Large intestine (tissue), 3 donors: ENCODE results near the gene LRP10. TPM values are rescaled to one million over a fixed set of nuclear protein-coding genes. Genes with fewer than 3 reads are reported as not detected.

ENCODE experiments used
- DNase-seq, 2 donors: peaks; one replicate each; pipeline versions ENCODE4 v3.0.0 to v3.0.0-alpha.2; 2013
- H3K27ac ChIP-seq: one replicate; pipeline ENCODE4 v1.5.1; 2013; ENCODE audit warnings: low read length
- H3K27me3 ChIP-seq: 2 replicates; pipeline ENCODE4 v1.6.1; 2013; ENCODE audit warnings: low read length; ENCODE audit not compliant: control insufficient read depth, insufficient read depth
- H3K36me3 ChIP-seq: 2 replicates; pipeline ENCODE4 v1.6.1; 2013; ENCODE audit warnings: low read length; ENCODE audit not compliant: control insufficient read depth, insufficient read depth
- H3K4me1 ChIP-seq: one replicate; pipeline ENCODE4 v1.6.1; 2013; ENCODE audit warnings: low read length; ENCODE audit not compliant: control insufficient read depth, insufficient read depth
- H3K4me3 ChIP-seq: one replicate; pipeline ENCODE4 v1.5.1; 2013; ENCODE audit warnings: low read length
- H3K9me3 ChIP-seq: one replicate; pipeline ENCODE4 v1.6.1; 2013; ENCODE audit warnings: mild to moderate bottlenecking, low read depth, low read length, moderate library complexity; ENCODE audit not compliant: control insufficient read depth
- WGBS: methylation state at CpG from one replicate; pipeline ENCODE4 v1.1.5; 2013; ENCODE audit warnings: low lambda C conversion rate; ENCODE audit not compliant: insufficient coverage; 5-methylcytosine and 5-hydroxymethylcytosine counted together
- polyA plus RNA-seq: library from polyadenylated mRNA; unstranded; fragments of 120-200 nt; gene quantifications from one replicate; pipeline ENCODE4 v1.2.1, GENCODE V29; 2013

Gene LRP10
- polyA plus RNA-seq, 1 donor, result 92.8 TPM

DNA sequence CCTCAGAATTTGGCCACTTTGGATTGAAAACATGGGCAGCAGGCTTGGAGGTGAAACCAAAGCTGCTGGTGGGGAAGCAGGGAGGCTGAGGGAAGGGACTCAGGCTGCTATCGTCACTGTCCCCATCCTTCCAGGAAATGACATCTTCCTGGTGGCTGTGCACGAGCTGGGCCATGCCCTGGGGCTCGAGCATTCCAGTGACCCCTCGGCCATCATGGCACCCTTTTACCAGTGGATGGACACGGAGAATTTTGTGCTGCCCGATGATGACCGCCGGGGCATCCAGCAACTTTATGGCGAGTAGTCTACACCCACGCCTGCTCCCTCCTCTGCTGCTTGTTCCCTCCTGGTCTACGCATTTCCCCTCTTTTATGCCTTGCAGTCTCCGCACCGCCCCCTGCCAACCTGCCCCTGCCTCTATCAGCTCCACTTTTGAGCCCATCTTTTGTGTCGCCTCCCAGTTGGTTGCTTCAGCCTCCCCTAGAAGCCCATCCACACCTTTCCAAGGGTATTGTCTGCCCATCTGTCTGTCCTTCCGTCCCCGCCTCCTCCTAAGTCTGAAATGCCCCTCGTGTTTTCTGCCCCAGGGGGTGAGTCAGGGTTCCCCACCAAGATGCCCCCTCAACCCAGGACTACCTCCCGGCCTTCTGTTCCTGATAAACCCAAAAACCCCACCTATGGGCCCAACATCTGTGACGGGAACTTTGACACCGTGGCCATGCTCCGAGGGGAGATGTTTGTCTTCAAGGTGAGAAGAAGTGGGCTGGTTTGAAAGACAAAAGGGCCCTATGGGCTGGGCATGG is 28.2 kb upstream of the LRP10 start:
- Histone ChIP-seq H3K36me3 (peaks cover 70% of the 10 kb centered on the region), H3K27me3 (no peaks in the 10 kb centered on the region), H3K4me3 (no peak overlapping the region), H3K9me3 (no peaks in the 10 kb centered on the region), H3K4me1 (peaks cover 18% of the 10 kb centered on the region), H3K27ac (no peak overlapping the region)
- DNase-seq, result no peak
- no CpG with 5 or more reads among the region's 21 CpGs for WGBS

- Histone ChIP-seq H3K4me1 (peaks cover 12% of the 10 kb centered on the region), H3K27ac (no peak overlapping the region), H3K36me3 (peaks cover 65% of the 10 kb centered on the region)
Observed at GRCh38 chr14:22844221-22845102, 27.1 kb upstream of the LRP10 start.

GRCh38 chr14:22845103-22845394 is 26.5 kb upstream of the LRP10 start:
- DNase-seq, result no peak
- Histone ChIP-seq H3K9me3 (no peaks in the 10 kb centered on the region), H3K36me3 (peaks cover 64% of the 10 kb centered on the region), H3K4me1 (peaks cover 13% of the 10 kb centered on the region), H3K27ac (no peak overlapping the region), H3K4me3 (no peak overlapping the region), H3K27me3 (no peaks in the 10 kb centered on the region)
- WGBS, result 80% methylated on average over 1 of the region's 9 CpGs

More at GRCh38 chr14:22844221-22845102, 27.1 kb upstream of the LRP10 start:
- no peaks in the 10 kb centered on the region for H3K9me3 ChIP-seq
- DNase-seq, result no peak
- no CpG with 5 or more reads among the region's 22 CpGs for WGBS
- H3K4me3 ChIP-seq, result no peak overlapping the region
- H3K27me3 ChIP-seq, result no peaks in the 10 kb centered on the region

DNA sequence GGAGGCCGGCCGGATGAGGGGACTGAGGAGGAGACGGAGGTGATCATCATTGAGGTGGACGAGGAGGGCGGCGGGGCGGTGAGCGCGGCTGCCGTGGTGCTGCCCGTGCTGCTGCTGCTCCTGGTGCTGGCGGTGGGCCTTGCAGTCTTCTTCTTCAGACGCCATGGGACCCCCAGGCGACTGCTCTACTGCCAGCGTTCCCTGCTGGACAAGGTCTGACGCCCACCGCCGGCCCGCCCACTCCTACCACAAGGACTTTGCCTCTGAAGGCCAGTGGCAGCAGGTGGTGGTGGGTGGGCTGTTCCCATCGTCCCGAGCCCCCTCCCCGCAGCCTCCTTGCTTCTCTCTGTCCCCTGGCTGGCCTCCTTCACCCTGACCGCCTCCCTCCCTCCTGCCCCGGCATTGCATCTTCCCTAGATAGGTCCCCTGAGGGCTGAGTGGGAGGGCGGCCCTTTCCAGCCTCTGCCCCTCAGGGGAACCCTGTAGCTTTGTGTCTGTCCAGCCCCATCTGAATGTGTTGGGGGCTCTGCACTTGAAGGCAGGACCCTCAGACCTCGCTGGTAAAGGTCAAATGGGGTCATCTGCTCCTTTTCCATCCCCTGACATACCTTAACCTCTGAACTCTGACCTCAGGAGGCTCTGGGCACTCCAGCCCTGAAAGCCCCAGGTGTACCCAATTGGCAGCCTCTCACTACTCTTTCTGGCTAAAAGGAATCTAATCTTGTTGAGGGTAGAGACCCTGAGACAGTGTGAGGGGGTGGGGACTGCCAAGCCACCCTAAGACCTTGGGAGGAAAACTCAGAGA is 25.5 kb upstream of the LRP10 start:
- no peak overlapping the region for H3K4me3 ChIP-seq
- H3K36me3 ChIP-seq, result peaks cover 59% of the 10 kb centered on the region
- no peak for DNase-seq
- H3K9me3 ChIP-seq, result no peaks in the 10 kb centered on the region
- H3K27me3 ChIP-seq, result no peaks in the 10 kb centered on the region
- peaks cover 19% of the 10 kb centered on the region for H3K4me1 ChIP-seq
- no peak overlapping the region for H3K27ac ChIP-seq
- no CpG with 5 or more reads among the region's 26 CpGs for WGBS

- DNase-seq, result no peak
- Histone ChIP-seq H3K4me1 (peaks cover 27% of the 10 kb centered on the region), H3K27me3 (no peaks in the 10 kb centered on the region), H3K9me3 (no peaks in the 10 kb centered on the region), H3K4me3 (no peak overlapping the region), H3K36me3 (peaks cover 51% of the 10 kb centered on the region), H3K27ac (no peak overlapping the region)
- WGBS, result no CpG with 5 or more reads among the region's 11 CpGs
Observed at GRCh38 chr14:22846811-22847307, 24.7 kb upstream of the LRP10 start.

DNA sequence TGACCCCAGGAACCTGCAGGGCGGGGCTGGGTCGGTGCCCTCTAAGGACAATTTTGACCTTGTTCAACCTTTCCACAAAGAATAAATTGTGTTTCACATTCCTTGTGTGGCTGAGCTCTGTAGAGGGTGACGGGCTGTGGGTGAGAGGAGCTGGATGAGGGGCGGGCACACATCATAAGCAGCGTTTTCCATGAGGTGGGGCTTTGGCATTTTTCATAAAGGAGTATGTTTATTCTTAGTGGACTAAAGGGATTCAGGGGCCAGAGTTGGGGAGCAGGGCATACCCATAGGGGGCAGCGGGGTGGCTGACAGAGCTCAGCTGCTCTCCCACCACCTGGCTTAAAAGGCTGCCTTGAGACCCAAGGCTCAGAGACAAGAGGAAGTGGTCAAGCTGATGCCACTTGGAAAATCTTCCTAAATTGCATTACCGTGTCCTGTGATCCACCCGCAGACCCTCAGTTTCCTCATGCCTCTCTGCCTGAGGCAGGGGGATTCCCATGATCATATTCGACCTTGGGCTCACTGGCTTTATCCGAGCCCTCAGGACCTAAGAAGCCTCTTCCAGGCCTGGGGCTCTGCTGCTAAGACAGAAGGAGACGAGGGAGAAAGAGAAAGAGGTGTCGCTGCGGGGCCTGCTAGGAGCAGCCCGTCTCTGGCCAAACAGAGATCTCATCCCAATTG is 23.7 kb upstream of the LRP10 start:
- Histone ChIP-seq H3K4me3 (no peak overlapping the region), H3K27me3 (no peaks in the 10 kb centered on the region), H3K4me1 (peaks cover 36% of the 10 kb centered on the region), H3K36me3 (peaks cover 41% of the 10 kb centered on the region), H3K9me3 (no peaks in the 10 kb centered on the region), H3K27ac (peak overlapping the region; percentile 50)
- DNase-seq, result no peak
- no CpG with 5 or more reads among the region's 14 CpGs for WGBS

DNA sequence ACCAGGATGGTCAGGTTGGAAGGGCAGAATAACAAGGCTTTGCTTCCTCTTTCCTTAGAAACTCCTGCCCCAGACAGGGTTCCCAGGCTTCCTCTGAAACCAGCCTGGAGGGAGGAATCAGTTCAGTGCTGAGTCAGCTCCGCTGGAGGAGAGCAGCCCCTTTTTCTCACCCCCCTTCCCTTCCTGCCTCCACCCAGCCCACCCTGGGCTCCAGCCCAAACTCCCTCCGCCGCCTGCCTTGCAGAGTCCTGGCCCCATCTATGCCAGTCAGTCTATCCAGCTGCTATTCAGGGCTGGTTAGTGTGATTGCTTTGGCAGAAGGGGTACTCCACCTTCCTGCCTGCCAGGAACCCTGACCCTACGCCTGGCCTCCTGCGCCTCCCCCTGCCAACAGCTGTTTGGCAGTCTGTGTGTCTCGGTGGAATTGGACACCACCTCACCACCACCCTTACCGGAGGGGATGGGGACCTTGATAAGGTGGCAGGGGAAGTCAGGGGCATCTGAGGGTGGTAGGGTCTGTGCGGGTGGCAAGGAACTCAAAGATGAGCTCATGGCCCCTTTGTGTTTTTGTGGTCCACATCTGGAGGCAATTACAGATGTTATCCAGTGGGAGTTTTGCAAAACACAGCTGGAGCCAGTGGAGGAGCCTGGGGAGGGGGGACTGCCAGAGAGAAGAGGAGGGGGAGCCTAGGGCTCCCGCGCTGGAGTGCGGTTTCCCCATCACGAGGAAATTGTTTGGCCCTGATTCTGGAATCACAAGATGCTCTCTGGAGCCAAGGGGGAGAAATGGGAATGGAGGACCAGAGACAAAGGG is 23.0 kb upstream of the LRP10 start:
- DNase-seq, result peak in 1 of 2 donors; percentile 57
- no peaks in the 10 kb centered on the region for H3K9me3 ChIP-seq
- no peak overlapping the region for H3K4me3 ChIP-seq
- peaks cover 34% of the 10 kb centered on the region for H3K36me3 ChIP-seq
- no peaks in the 10 kb centered on the region for H3K27me3 ChIP-seq
- peak overlapping the region; percentile 50 for H3K27ac ChIP-seq
- peaks cover 42% of the 10 kb centered on the region for H3K4me1 ChIP-seq
- WGBS, result no CpG with 5 or more reads among the region's 12 CpGs

DNA sequence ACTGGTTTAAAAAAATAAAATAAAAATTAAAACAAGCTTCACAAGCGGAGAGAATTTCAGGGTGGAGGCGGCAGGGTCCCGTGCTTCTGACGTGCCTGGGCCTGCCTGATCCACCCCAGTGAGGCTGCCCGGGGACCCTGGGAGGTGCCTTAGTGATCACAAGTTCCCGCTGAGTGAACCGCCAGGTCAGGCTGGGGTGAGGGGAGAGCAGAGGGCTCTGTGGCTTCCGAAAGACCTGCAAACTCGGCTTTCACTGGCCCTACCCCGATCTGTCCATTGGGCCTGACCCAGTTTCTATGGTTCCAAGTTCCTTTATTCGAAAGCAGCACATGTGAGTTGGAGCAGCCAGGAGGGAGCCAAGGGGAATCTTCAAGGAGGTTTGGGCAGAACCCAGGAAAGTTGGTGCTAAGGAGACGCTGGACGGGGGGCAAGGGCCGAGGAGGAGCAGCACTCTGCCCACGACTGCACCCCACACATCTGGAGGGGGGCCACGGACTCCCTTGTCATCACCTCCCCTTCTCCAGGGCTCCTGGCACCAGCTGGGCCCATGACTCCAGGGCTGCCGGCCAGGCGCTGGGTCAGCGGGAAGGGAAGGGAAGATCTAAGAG is 22.2 kb upstream of the LRP10 start:
- Histone ChIP-seq H3K27ac (peak overlapping the region; percentile 50), H3K36me3 (peaks cover 26% of the 10 kb centered on the region), H3K9me3 (no peaks in the 10 kb centered on the region), H3K4me1 (peaks cover 44% of the 10 kb centered on the region), H3K4me3 (no peak overlapping the region), H3K27me3 (no peaks in the 10 kb centered on the region)
- WGBS, result no CpG with 5 or more reads among the region's 19 CpGs
- DNase-seq, result no peak
